H1 (cell line): Measurements from ENCODE around the gene CGNL1. TPM values are rescaled to one million over a fixed set of nuclear protein-coding genes. Genes with fewer than 3 reads are reported as not detected.

ENCODE experiments used
- CTCF ChIA-PET: fragments of 300-600 bp; sonication (Branson Sonifier 250); formaldehyde crosslinking; loops from one replicate; lab custom pipeline; 2021; ENCODE audit not compliant: partially characterized antibody; lab: Charles Lee
- POLR2A ChIA-PET: fragments of 300-600 bp; sonication (Branson Sonifier 250); formaldehyde crosslinking; loops from one replicate; lab custom pipeline; 2021; ENCODE audit warnings: inconsistent platforms; ENCODE audit not compliant: partially characterized antibody; lab: Charles Lee
- DNase-seq, 2 experiments: peaks; one replicate each; pipeline versions ENCODE4 v3.0.0 to v3.0.0-alpha.2; 2010 to 2022; ENCODE audit warnings: low spot score in 2 of 2, low read depth in 1 of 2, mixed read lengths in 1 of 2
- FAIRE-seq: peaks from 2 replicates; lab custom pipeline; 2011; peaks lifted over from hg19 to GRCh38; lab: Jason Lieb, UNC
- H2AFZ ChIP-seq: 2 replicates; pipeline ENCODE4 v1.8.1; 2012; ENCODE audit warnings: low read length, inconsistent platforms
- H2AK5ac ChIP-seq: 2 replicates; pipeline ENCODE4 v1.6.1; 2013; ENCODE audit warnings: low read depth, low read length
- H2BK120ac ChIP-seq: replicated peaks from 2 replicates; pipeline ENCODE3; 2013; ENCODE audit warnings: low read depth, low read length, inconsistent platforms
- H2BK12ac ChIP-seq: 2 replicates; pipeline ENCODE4 v1.6.1; 2013; ENCODE audit warnings: low read depth, low read length
- H2BK15ac ChIP-seq: 2 replicates; pipeline ENCODE4 v1.6.1; 2013; ENCODE audit warnings: low read length
- H2BK20ac ChIP-seq: 2 replicates; pipeline ENCODE4 v1.6.1; 2013; ENCODE audit warnings: low read length
- H2BK5ac ChIP-seq: 2 replicates; pipeline ENCODE4 v1.6.1; 2013; ENCODE audit warnings: low read depth, low read length
- H3K14ac ChIP-seq: 2 replicates; pipeline ENCODE4 v1.6.1; 2013; ENCODE audit warnings: inconsistent platforms; ENCODE audit not compliant: insufficient read length
- H3K18ac ChIP-seq: 2 replicates; pipeline ENCODE4 v1.6.1; 2013; ENCODE audit warnings: low read length; ENCODE audit errors: extremely low read depth
- H3K23ac ChIP-seq: 2 replicates; pipeline ENCODE4 v1.6.1; 2013; ENCODE audit warnings: inconsistent platforms; ENCODE audit not compliant: insufficient read length
- H3K23me2 ChIP-seq: 2 replicates; pipeline ENCODE4 v1.6.1; 2013; ENCODE audit warnings: low read depth, low read length
- H3K27ac ChIP-seq: 2 replicates; pipeline ENCODE4 v1.6.1; 2011; ENCODE audit warnings: low read depth, low read length, inconsistent platforms
- H3K27me3 ChIP-seq, 4 experiments: replicated peaks in 1 of 4; 1 replicate in 1 of 4; 2 replicates in 3 of 4; pipeline versions ENCODE4 v1.6.1 to v1.8.1; 2011 to 2013; ENCODE audit warnings: low read length in 3 of 4, mild to moderate bottlenecking in 3 of 4, inconsistent platforms in 2 of 4, mixed read lengths in 2 of 4, moderate library complexity in 1 of 4; ENCODE audit not compliant: control insufficient read depth in 3 of 4, insufficient read depth in 3 of 4; ENCODE audit errors: extremely low read depth in 1 of 4
- H3K36me3 ChIP-seq, 4 experiments: 2 replicates each; pipeline versions ENCODE4 v1.6.1 to v1.8.1; 2011 to 2013; ENCODE audit warnings: mild to moderate bottlenecking in 4 of 4, low read length in 3 of 4, moderate library complexity in 2 of 4, control low read depth in 1 of 4, inconsistent platforms in 1 of 4; ENCODE audit not compliant: insufficient read depth in 4 of 4, control insufficient read depth in 2 of 4
- H3K4ac ChIP-seq: replicated peaks from 2 replicates; pipeline ENCODE3; 2013; ENCODE audit warnings: low read length, low read depth, mixed read lengths, inconsistent platforms; ENCODE audit not compliant: insufficient read length
- H3K4me1 ChIP-seq, 4 experiments: replicated peaks in 1 of 4; 1 replicate in 1 of 4; 2 replicates in 3 of 4; pipeline versions ENCODE4 v1.6.1 to v1.8.1; 2011 to 2013; ENCODE audit warnings: low read length in 3 of 4, inconsistent platforms in 2 of 4, mixed read lengths in 1 of 4; ENCODE audit not compliant: insufficient read depth in 4 of 4, control insufficient read depth in 3 of 4
- H3K4me2 ChIP-seq, 2 experiments: 2 replicates each; pipeline versions ENCODE4 v1.6.1 to v1.8.1; 2011 to 2013; ENCODE audit warnings: low read depth in 2 of 2, low read length in 2 of 2, control low read depth in 1 of 2, inconsistent platforms in 1 of 2, mild to moderate bottlenecking in 1 of 2; ENCODE audit not compliant: insufficient read depth in 1 of 2
- H3K4me3 ChIP-seq, 4 experiments: fragments of 200-600, 300-600 bp in 1 of 4; sonication (generic), shearing (Covaris generic), sonication (Bioruptor Twin) in 1 of 4; 2 replicates each; pipeline versions ENCODE4 v1.5.1 to v1.8.1; 2011 to 2016; ENCODE audit warnings: low read length in 4 of 4, low read depth in 3 of 4, control low read depth in 2 of 4, inconsistent platforms in 2 of 4, mild to moderate bottlenecking in 2 of 4, mixed read lengths in 1 of 4, moderate library complexity in 1 of 4; ENCODE audit not compliant: insufficient read depth in 2 of 4; ENCODE audit errors: extremely low read depth in 1 of 4
- H3K56ac ChIP-seq: replicated peaks from 2 replicates; pipeline ENCODE3; 2013; ENCODE audit warnings: low read depth, mild to moderate bottlenecking, mixed read lengths, low read length, inconsistent platforms; ENCODE audit not compliant: insufficient read length
- H3K79me1 ChIP-seq: 2 replicates; pipeline ENCODE4 v1.6.1; 2013; ENCODE audit warnings: low read depth, low read length, control low read depth
- H3K79me2 ChIP-seq, 2 experiments: 2 replicates each; pipeline versions ENCODE4 v1.6.1 to v1.8.1; 2012 to 2013; ENCODE audit warnings: low read length in 2 of 2, mild to moderate bottlenecking in 2 of 2, inconsistent platforms in 1 of 2; ENCODE audit not compliant: insufficient read depth in 2 of 2, control insufficient read depth in 1 of 2
- H3K9ac ChIP-seq, 4 experiments: replicated peaks in 1 of 4; 1 replicate in 1 of 4; 2 replicates in 3 of 4; pipeline versions ENCODE4 v1.6.1 to v1.8.1; 2011 to 2013; ENCODE audit warnings: low read depth in 3 of 4, low read length in 3 of 4, control low read depth in 2 of 4, mild to moderate bottlenecking in 2 of 4, moderate library complexity in 2 of 4, inconsistent platforms in 1 of 4; ENCODE audit errors: extremely low read depth in 1 of 4
- H3K9me3 ChIP-seq, 2 experiments: 2 replicates each; pipeline versions ENCODE4 v1.6.1 to v1.8.1; 2012 to 2013; ENCODE audit warnings: mild to moderate bottlenecking in 2 of 2, moderate library complexity in 2 of 2, control low read depth in 1 of 2, inconsistent platforms in 1 of 2, low read depth in 1 of 2, low read length in 1 of 2, mixed read lengths in 1 of 2; ENCODE audit not compliant: insufficient read depth in 2 of 2
- H4K20me1 ChIP-seq, 2 experiments: replicated peaks in 1 of 2; 2 replicates each; pipeline versions ENCODE3 to v1.8.1; 2011 to 2013; ENCODE audit warnings: inconsistent platforms in 2 of 2, low read length in 2 of 2, mild to moderate bottlenecking in 1 of 2; ENCODE audit not compliant: insufficient read depth in 2 of 2, control insufficient read depth in 1 of 2
- H4K5ac ChIP-seq: 2 replicates; pipeline ENCODE4 v1.6.1; 2013; ENCODE audit warnings: low read length, low read depth, mixed read lengths, inconsistent platforms; ENCODE audit not compliant: insufficient read length
- H4K8ac ChIP-seq: 2 replicates; pipeline ENCODE4 v1.8.0; 2013; ENCODE audit warnings: mild to moderate bottlenecking, moderate library complexity, low read length, inconsistent platforms; ENCODE audit not compliant: insufficient read depth; ENCODE audit errors: extremely low read depth
- H4K91ac ChIP-seq: replicated peaks from 2 replicates; pipeline ENCODE3; 2013; ENCODE audit warnings: low read length, mixed read lengths, inconsistent platforms; ENCODE audit not compliant: insufficient read length
- ASH2L ChIP-seq: fragments of 200-600, 300-600 bp; sonication (generic); IDR thresholded peaks from one replicate; pipeline ENCODE4 v1.7.1; 2017; ENCODE audit warnings: low read length
- BACH1 ChIP-seq: IDR thresholded peaks from 2 replicates; pipeline ENCODE4 v1.6.1; 2012; ENCODE audit warnings: low read length, improper control_type of control experiment
- BRCA1 ChIP-seq: IDR thresholded peaks from 2 replicates; pipeline ENCODE4 v1.6.1; 2012; ENCODE audit warnings: low read depth, low read length, improper control_type of control experiment
- CBX8 ChIP-seq: fragments of 300-800, 300-1000 bp; sonication (generic); IDR thresholded peaks from 2 replicates; pipeline ENCODE4 v1.7.1; 2016; ENCODE audit warnings: low read depth, low read length, borderline replicate concordance
- FOSL1 ChIP-seq: IDR thresholded peaks from 2 replicates; pipeline ENCODE4 v1.6.1; 2011; ENCODE audit warnings: mild to moderate bottlenecking, low read depth, low read length, moderate library complexity; ENCODE audit not compliant: insufficient read depth
- HDAC2 ChIP-seq, 2 experiments: fragments of 300-600 bp in 1 of 2; sonication (generic) in 1 of 2; IDR thresholded peaks; 2 replicates each; pipeline ENCODE4 v1.6.1; 2011 to 2012; ENCODE audit warnings: low read depth in 2 of 2, low read length in 2 of 2, mild to moderate bottlenecking in 2 of 2, moderate library complexity in 2 of 2, borderline replicate concordance in 1 of 2, inconsistent platforms in 1 of 2
- MAX ChIP-seq: IDR thresholded peaks from 2 replicates; pipeline ENCODE4 v1.6.1; 2012; ENCODE audit warnings: inconsistent platforms
- RFX5 ChIP-seq: IDR thresholded peaks from 2 replicates; pipeline ENCODE4 v1.6.1; 2011; ENCODE audit warnings: low read depth, low read length, improper control_type of control experiment, borderline replicate concordance
- SP2 ChIP-seq: IDR thresholded peaks from 2 replicates; pipeline ENCODE4 v1.6.1; 2012; ENCODE audit warnings: mild to moderate bottlenecking, low read length, inconsistent platforms
- TAF1 ChIP-seq: IDR thresholded peaks from 2 replicates; pipeline ENCODE4 v1.6.1; 2011; ENCODE audit warnings: mild to moderate bottlenecking, low read depth, low read length
- YY1 ChIP-seq: IDR thresholded peaks from 2 replicates; pipeline ENCODE4 v1.6.1; 2011; ENCODE audit warnings: low read depth, mild to moderate bottlenecking, low read length
- ZNF274 ChIP-seq: IDR thresholded peaks from 2 replicates; pipeline ENCODE4 v1.7.0; 2012; ENCODE audit warnings: low read length, borderline replicate concordance; ENCODE audit errors: extremely low read depth
- WGBS, 2 experiments: shearing (Covaris generic) in 1 of 2; methylation state at CpG; one replicate each; pipeline versions ENCODE4 v1.1.6 to v1.1.7; 2013 to 2015; ENCODE audit warnings: low lambda C conversion rate in 2 of 2, mixed read lengths in 2 of 2, inconsistent platforms in 1 of 2, low coverage in 1 of 2, missing lambda C conversion rate in 1 of 2; ENCODE audit not compliant: insufficient replicate concordance in 2 of 2, insufficient coverage in 1 of 2, insufficient read length in 1 of 2; ENCODE audit errors: extremely low coverage in 1 of 2, missing lambda C conversion rate in 1 of 2; 5-methylcytosine and 5-hydroxymethylcytosine counted together
- polyA plus RNA-seq, 7 experiments: library from polyadenylated mRNA; depleted of rRNA in 3 of 7; stranded (reverse) in 5 of 7; unstranded in 2 of 7; fragments of >200 nt in 5 of 7; fragments of 200-250 nt in 2 of 7; gene quantifications; 1 replicate in 5 of 7; 2 replicates in 1 of 7; 4 replicates in 1 of 7; pipeline versions ENCODE4 v1.2.1 to v1.2.3, GENCODE V29; 2011 to 2013; ENCODE audit warnings: missing spikeins in 2 of 7, mixed read lengths in 2 of 7
- total RNA-seq: library from RNA; stranded (reverse); fragmentation: NEBNext Ultra II Directional; extraction: Animal tissue kit (Norgen Biotek cat#: 25700); gene quantifications from 2 replicates; pipeline ENCODE4 v1.2.1, GENCODE V29; 2021

The CGNL1 gene
- total and polyA plus RNA-seq, 2 of the 8 experiments (the other 6 are each of a cell fraction or from before 2014, with no cell fraction given) = 21.8 to 75.6 TPM

GRCh38 chr15:57463360-57463759 lies 87.1 kb downstream of the CGNL1 start:
- Histone ChIP-seq H3K18ac (no peak overlapping the region), H3K9me3 (no peaks in the 10 kb centered on the region), H3K4me3 (no peak overlapping the region), H3K27me3 (no peaks in the 10 kb centered on the region), H4K5ac (no peak overlapping the region), H3K79me2 (no peaks in the 10 kb centered on the region), H2BK12ac (no peak overlapping the region), H2AK5ac (no peak overlapping the region), H3K36me3 (peaks cover 3 to 66% (median 14%) of the 10 kb centered on the region in 4 experiments; a peak in 7 of 8 replicates), H3K27ac (no peak overlapping the region), H3K23ac (no peak overlapping the region), H2BK20ac (no peak overlapping the region), H3K4me1 (no peaks in the 10 kb centered on the region), H3K14ac (no peak overlapping the region), H2BK120ac (no peak overlapping the region), H4K20me1 (no peaks in the 10 kb centered on the region), H3K4ac (no peak overlapping the region), H3K4me2 (no peak overlapping the region), H3K9ac (no peak overlapping the region), H3K23me2 (no peaks in the 10 kb centered on the region; the same call in 1 of the 2 replicates), H4K91ac (no peak overlapping the region), H3K56ac (no peak overlapping the region), H2BK5ac (no peak overlapping the region), H2AFZ (no peak overlapping the region), H4K8ac (no peak overlapping the region), H2BK15ac (no peak overlapping the region), H3K79me1 (no peaks in the 10 kb centered on the region)
- ChIA-PET POLR2A (no interaction called here), CTCF (interaction anchor here (1.0 to 1.8 kb wide), 4 partner anchors 15 to 111 kb away, joined by 3 to 6 read pairs (median 6); no protein-coding TSS in a partner anchor)
- FAIRE-seq = no peak
- no peak for DNase-seq
- WGBS, 2 experiments = 89% methylated on average over 7 of the region's 7 CpGs; no CpG with 5 or more reads in 1 of the 2 experiments
- TF ChIP-seq HDAC2 (IDR thresholded peaks at IDR 0.05; ENCODE audit: borderline replicate concordance in 1 of 2, low read depth in 2 of 2, low read length in 2 of 2) = no peak
- no peak for TF ChIP-seq TAF1
- TF ChIP-seq RFX5 = no peak
- no peak for TF ChIP-seq SP2
- TF ChIP-seq FOSL1 = no peak
- no peak for TF ChIP-seq BACH1
- TF ChIP-seq MAX = no peak
- TF ChIP-seq ZNF274 = no peak
- no peak for TF ChIP-seq CBX8
- no peak for TF ChIP-seq ASH2L
- TF ChIP-seq BRCA1 = no peak
- no peak for TF ChIP-seq YY1
